A549 (cell line): ENCODE results near the gene TEAD3. TPM values are rescaled to one million over a fixed set of nuclear protein-coding genes. Genes with fewer than 3 reads are reported as not detected.

Experiments
- ATAC-seq, 2 experiments: fragments of 200-7000 bp in 1 of 2; fragments of >200 bp in 1 of 2; cut with Nextera tagmentation in 1 of 2; cut with Tn5 transposase in 1 of 2; 3 replicates each; pipeline versions ENCODE4 v1.8.0 to v1.9.1; 2018 to 2020; ENCODE audit warnings: mild to moderate bottlenecking in 1 of 2, moderate library complexity in 1 of 2
- CTCF ChIA-PET: fragments of 300-600 bp; sonication (Branson Sonifier 250); formaldehyde crosslinking; extraction: SDS; loops from one replicate; lab custom pipeline; 2021; ENCODE audit warnings: antibody characterized with exemption, inconsistent platforms; lab: Yijun Ruan, JAX
- POLR2A ChIA-PET: fragments of 350-600 bp; formaldehyde crosslinking; extraction: SDS; loops from one replicate; lab custom pipeline; 2021; ENCODE audit warnings: antibody characterized with exemption, inconsistent platforms; lab: Yijun Ruan, JAX
- DNase-seq, 2 experiments: peaks; one replicate each; pipeline versions ENCODE4 v3.0.0 to v3.0.0-alpha.2; 2011 to 2016; ENCODE audit warnings: low read depth in 1 of 2, low spot score in 1 of 2
- FAIRE-seq: peaks from 2 replicates; lab custom pipeline; 2011; peaks lifted over from hg19 to GRCh38; lab: Jason Lieb, UNC
- H3K27ac ChIP-seq, 2 experiments: fragments of >200 bp; sonication (Bioruptor Twin); formaldehyde crosslinking; 3 replicates each; pipeline ENCODE4 v1.5.1; 2016 to 2017
- H3K4me1 ChIP-seq: fragments of >200 bp; sonication (Bioruptor Twin); formaldehyde crosslinking; 3 replicates; pipeline ENCODE4 v1.6.1; 2016
- H3K4me2 ChIP-seq: fragments of >200 bp; sonication (Bioruptor Twin); formaldehyde crosslinking; 3 replicates; pipeline ENCODE4 v1.6.1; 2016
- H3K4me3 ChIP-seq: fragments of >200 bp; sonication (Bioruptor Twin); formaldehyde crosslinking; 3 replicates; pipeline ENCODE4 v1.5.1; 2016
- H3K9me3 ChIP-seq: fragments of >200 bp; sonication (Bioruptor Twin); formaldehyde crosslinking; 3 replicates; pipeline ENCODE4 v1.6.1; 2016
- CHD2 ChIP-seq: fragments of 150-350 bp; IDR thresholded peaks from 2 replicates; pipeline ENCODE4 v1.6.1; 2014; ENCODE audit warnings: low read length; ENCODE audit not compliant: partially characterized antibody
- EP300 ChIP-seq, 2 experiments: fragments of >200 bp; sonication (Bioruptor Twin); formaldehyde crosslinking; IDR thresholded peaks; 2 replicates in 1 of 2; 3 replicates in 1 of 2; pipeline ENCODE4 v1.6.1; 2016 to 2017
- ESRRA ChIP-seq: fragments of 150-350 bp; IDR thresholded peaks from 2 replicates; pipeline ENCODE4 v1.6.1; 2014; ENCODE audit warnings: mild to moderate bottlenecking, low read length, borderline replicate concordance
- FOSL2 ChIP-seq, 2 experiments: fragments of 450-650 bp in 1 of 2; fragments of >200 bp in 1 of 2; sonication (Bioruptor Twin) in 1 of 2; formaldehyde crosslinking; IDR thresholded peaks; 2 replicates each; pipeline versions ENCODE4 v1.5.0 to v1.6.1; 2016 to 2020; ENCODE audit warnings: mild to moderate bottlenecking in 1 of 2, moderate library complexity in 1 of 2
- GATA3 ChIP-seq: IDR thresholded peaks from 2 replicates; pipeline ENCODE4 v1.6.1; 2012; ENCODE audit warnings: borderline replicate concordance
- JUN ChIP-seq, 2 experiments: fragments of >200 bp; sonication (Bioruptor Twin); formaldehyde crosslinking; IDR thresholded peaks; 2 replicates in 1 of 2; 3 replicates in 1 of 2; pipeline ENCODE4 v1.6.1; 2016 to 2017
- JUNB ChIP-seq: fragments of >200 bp; sonication (Bioruptor Twin); formaldehyde crosslinking; IDR thresholded peaks from 2 replicates; pipeline ENCODE4 v1.6.1; 2016
- MAFK ChIP-seq: fragments of 450-650 bp; IDR thresholded peaks from 2 replicates; pipeline ENCODE4 v1.6.1; 2014; ENCODE audit not compliant: partially characterized antibody
- MYC ChIP-seq: IDR thresholded peaks from 2 replicates; pipeline ENCODE4 v1.6.1; 2012; ENCODE audit warnings: mild to moderate bottlenecking, inconsistent platforms, low read length, improper control_type of control experiment, borderline replicate concordance
- NFE2L2 ChIP-seq: fragments of 150-350 bp; conservative IDR thresholded peaks from 2 replicates; pipeline ENCODE4 v1.6.1; 2014; ENCODE audit warnings: low read length
- NPAS2 ChIP-seq: fragments of 250-450 bp; sonication (Bioruptor Pico); IDR thresholded peaks from 2 replicates; pipeline ENCODE4 v1.8.0; 2022; ENCODE audit warnings: mild to moderate bottlenecking, moderate library complexity, borderline replicate concordance
- RAD21 ChIP-seq, 2 experiments: fragments of >200 bp in 1 of 2; sonication (Bioruptor Twin) in 1 of 2; formaldehyde crosslinking in 1 of 2; IDR thresholded peaks in 1 of 2; conservative IDR thresholded peaks in 1 of 2; 2 replicates in 1 of 2; 3 replicates in 1 of 2; pipeline ENCODE4 v1.6.1; 2012 to 2018; ENCODE audit warnings: inconsistent platforms in 1 of 2
- RCOR1 ChIP-seq: fragments of 150-350 bp; IDR thresholded peaks from 2 replicates; pipeline ENCODE4 v1.6.1; 2014; ENCODE audit warnings: antibody characterized with exemption, low read length, low read depth
- RNF2 ChIP-seq: fragments of 200-600 bp; sonication (generic); IDR thresholded peaks from 2 replicates; pipeline ENCODE4 v1.6.1; 2016; ENCODE audit warnings: low read depth, mild to moderate bottlenecking, antibody characterized with exemption, moderate library complexity, borderline replicate concordance
- ZNF302 ChIP-seq: fragments of 250-450 bp; sonication (Bioruptor Pico); IDR thresholded peaks from 2 replicates; pipeline ENCODE4 v1.9.0; 2021; ENCODE audit warnings: inconsistent platforms, mild to moderate bottlenecking, moderate library complexity
- WGBS: methylation state at CpG from one replicate; pipeline ENCODE4 v1.1.6; 2017; ENCODE audit errors: missing lambda C conversion rate; 5-methylcytosine and 5-hydroxymethylcytosine counted together
- polyA plus RNA-seq, 4 experiments: library from polyadenylated mRNA; depleted of rRNA in 3 of 4; stranded (reverse); fragments of >200 nt; fragmentation: RNase III in 1 of 4; extraction: RNeasy Plus Mini Kit Qiagen cat#74134 plus additional on column Dnase treatment in 1 of 4; gene quantifications; 2 replicates in 3 of 4; 3 replicates in 1 of 4; pipeline ENCODE4 v1.2.3, GENCODE V29; 2011 to 2017
- TF ChIP-seq, protein P1 (sequence below): fragments of 250-450 bp; sonication (Bioruptor Pico); IDR thresholded peaks from 2 replicates; pipeline ENCODE4 v1.5.0; 2021; ENCODE audit warnings: mild to moderate bottlenecking, moderate library complexity, borderline replicate concordance
- TF ChIP-seq, protein P2 (sequence below): fragments of 200-600 bp; sonication (generic); IDR thresholded peaks from 2 replicates; pipeline ENCODE4 v1.6.1; 2016; ENCODE audit warnings: antibody characterized with exemption, mild to moderate bottlenecking, moderate library complexity
- TF ChIP-seq, protein P3 (sequence below): fragments of 250-450 bp; sonication (Bioruptor Pico); IDR thresholded peaks from 2 replicates; pipeline ENCODE4 v1.5.0; 2020; ENCODE audit warnings: low read depth, mild to moderate bottlenecking, moderate library complexity
- TF ChIP-seq, protein P4 (sequence below): IDR thresholded peaks from 2 replicates; pipeline ENCODE4 v1.6.1; 2012; ENCODE audit warnings: low read depth, borderline replicate concordance

TEAD3 gene
- polyA plus RNA-seq, 2 of the 4 experiments (the other 2 are of a cell fraction) = 2.1 to 4.2 TPM

DNA sequence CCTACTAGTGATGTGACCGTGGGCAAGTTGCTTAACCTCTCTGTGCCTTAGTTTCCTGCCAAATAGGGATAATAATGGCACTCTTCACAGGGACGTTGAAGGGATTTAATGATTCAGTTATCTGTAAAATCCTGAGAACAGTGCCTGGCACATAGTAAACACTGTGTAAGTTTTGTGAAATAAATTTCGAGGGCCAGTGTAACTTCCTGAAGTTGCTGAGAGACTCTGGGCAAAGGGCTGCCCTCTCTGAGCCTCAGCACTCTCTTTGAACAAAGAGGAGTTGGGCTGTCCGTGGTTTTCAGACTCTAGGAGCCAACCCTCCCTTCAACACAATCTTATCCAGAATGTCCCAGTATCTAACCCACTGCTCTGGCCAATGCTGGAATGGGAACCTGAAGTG, 2.5 kb upstream of the TEAD3 start (continued):
- TF ChIP-seq NFE2L2 = no peak

DNA sequence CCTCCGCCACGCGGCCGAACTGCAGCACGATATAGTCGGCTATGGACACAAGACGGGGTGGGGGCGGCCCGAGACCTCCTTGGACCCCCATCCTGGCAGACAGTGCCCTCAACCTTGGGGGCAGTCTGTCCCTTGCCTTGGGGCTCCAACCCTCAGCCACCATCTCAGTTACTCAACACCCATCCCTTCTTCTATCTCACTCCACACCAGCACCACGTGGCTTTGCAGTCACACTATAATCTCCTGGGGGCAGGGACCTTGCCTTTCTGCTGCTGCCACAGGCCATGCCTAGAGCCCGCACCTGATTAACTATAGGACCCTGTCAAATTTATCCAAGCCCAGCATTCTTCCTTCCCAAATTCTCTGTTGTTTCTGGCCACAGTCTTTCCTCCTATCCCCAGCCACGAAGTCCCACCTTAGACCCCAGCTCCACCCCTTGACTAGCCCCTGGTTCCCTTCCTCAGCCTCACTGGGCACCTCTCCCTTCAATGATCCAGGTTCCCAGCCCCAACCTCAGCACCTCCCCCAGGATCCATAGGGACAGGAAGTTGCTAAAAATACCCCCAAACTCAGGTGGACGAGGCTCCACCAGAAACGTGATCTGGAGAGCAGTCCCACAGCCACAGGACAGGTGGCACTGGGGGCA, 1.7 kb upstream of the TEAD3 start:
- peak overlapping the region; percentile 86 for H3K4me2 ChIP-seq
- DNase-seq (no peak), ATAC-seq (no peak), FAIRE-seq (no peak)
- POLR2A ChIA-PET = no interaction called here
- H3K27ac ChIP-seq = peak overlapping the region in 1 of 2 experiments; percentile 95; a peak in 2 of 6 replicates
- no peaks in the 10 kb centered on the region for H3K9me3 ChIP-seq
- CTCF ChIA-PET = no interaction called here
- 72% methylated on average over 9 of the region's 14 CpGs for WGBS
- H3K4me3 ChIP-seq = no peak overlapping the region; the same call in 2 of the 3 replicates
- peaks cover 11% of the 10 kb centered on the region; the same call in 1 of the 3 replicates for H3K4me1 ChIP-seq
- TF ChIP-seq FOSL2 (IDR thresholded peaks at IDR 0.05) = no peak
- no peak for TF ChIP-seq FOSL2 (CRISPR knock-in tag; IDR thresholded peaks at IDR 0.05)
- TF ChIP-seq, protein P1, sequence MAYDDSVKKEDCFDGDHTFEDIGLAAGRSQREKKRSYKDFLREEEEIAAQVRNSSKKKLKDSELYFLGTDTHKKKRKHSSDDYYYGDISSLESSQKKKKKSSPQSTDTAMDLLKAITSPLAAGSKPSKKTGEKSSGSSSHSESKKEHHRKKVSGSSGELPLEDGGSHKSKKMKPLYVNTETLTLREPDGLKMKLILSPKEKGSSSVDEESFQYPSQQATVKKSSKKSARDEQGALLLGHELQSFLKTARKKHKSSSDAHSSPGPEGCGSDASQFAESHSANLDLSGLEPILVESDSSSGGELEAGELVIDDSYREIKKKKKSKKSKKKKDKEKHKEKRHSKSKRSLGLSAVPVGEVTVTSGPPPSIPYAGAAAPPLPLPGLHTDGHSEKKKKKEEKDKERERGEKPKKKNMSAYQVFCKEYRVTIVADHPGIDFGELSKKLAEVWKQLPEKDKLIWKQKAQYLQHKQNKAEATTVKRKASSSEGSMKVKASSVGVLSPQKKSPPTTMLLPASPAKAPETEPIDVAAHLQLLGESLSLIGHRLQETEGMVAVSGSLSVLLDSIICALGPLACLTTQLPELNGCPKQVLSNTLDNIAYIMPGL (CRISPR knock-in tag) = no peak
- TF ChIP-seq, protein P2, sequence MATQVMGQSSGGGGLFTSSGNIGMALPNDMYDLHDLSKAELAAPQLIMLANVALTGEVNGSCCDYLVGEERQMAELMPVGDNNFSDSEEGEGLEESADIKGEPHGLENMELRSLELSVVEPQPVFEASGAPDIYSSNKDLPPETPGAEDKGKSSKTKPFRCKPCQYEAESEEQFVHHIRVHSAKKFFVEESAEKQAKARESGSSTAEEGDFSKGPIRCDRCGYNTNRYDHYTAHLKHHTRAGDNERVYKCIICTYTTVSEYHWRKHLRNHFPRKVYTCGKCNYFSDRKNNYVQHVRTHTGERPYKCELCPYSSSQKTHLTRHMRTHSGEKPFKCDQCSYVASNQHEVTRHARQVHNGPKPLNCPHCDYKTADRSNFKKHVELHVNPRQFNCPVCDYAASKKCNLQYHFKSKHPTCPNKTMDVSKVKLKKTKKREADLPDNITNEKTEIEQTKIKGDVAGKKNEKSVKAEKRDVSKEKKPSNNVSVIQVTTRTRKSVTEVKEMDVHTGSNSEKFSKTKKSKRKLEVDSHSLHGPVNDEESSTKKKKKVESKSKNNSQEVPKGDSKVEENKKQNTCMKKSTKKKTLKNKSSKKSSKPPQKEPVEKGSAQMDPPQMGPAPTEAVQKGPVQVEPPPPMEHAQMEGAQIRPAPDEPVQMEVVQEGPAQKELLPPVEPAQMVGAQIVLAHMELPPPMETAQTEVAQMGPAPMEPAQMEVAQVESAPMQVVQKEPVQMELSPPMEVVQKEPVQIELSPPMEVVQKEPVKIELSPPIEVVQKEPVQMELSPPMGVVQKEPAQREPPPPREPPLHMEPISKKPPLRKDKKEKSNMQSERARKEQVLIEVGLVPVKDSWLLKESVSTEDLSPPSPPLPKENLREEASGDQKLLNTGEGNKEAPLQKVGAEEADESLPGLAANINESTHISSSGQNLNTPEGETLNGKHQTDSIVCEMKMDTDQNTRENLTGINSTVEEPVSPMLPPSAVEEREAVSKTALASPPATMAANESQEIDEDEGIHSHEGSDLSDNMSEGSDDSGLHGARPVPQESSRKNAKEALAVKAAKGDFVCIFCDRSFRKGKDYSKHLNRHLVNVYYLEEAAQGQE = no peak
- no peak for TF ChIP-seq JUNB
- TF ChIP-seq MYC = no peak
- TF ChIP-seq, protein P3, sequence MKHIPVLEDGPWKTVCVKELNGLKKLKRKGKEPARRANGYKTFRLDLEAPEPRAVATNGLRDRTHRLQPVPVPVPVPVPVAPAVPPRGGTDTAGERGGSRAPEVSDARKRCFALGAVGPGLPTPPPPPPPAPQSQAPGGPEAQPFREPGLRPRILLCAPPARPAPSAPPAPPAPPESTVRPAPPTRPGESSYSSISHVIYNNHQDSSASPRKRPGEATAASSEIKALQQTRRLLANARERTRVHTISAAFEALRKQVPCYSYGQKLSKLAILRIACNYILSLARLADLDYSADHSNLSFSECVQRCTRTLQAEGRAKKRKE (CRISPR knock-in tag) = no peak
- TF ChIP-seq, protein P4, sequence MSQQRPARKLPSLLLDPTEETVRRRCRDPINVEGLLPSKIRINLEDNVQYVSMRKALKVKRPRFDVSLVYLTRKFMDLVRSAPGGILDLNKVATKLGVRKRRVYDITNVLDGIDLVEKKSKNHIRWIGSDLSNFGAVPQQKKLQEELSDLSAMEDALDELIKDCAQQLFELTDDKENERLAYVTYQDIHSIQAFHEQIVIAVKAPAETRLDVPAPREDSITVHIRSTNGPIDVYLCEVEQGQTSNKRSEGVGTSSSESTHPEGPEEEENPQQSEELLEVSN = no peak
- no peak for TF ChIP-seq RCOR1
- TF ChIP-seq ZNF302 = no peak
- TF ChIP-seq EP300 (IDR thresholded peaks at IDR 0.05) = no peak
- no peak for TF ChIP-seq MAFK
- no peak for TF ChIP-seq NPAS2
- no peak for TF ChIP-seq JUN (IDR thresholded peaks at IDR 0.05)
- no peak for TF ChIP-seq CHD2
- no peak for TF ChIP-seq ESRRA
- no peak for TF ChIP-seq RNF2
- no peak for TF ChIP-seq GATA3
- TF ChIP-seq RAD21 (conservative IDR thresholded peaks at IDR 0.05 in 1 of 2, IDR thresholded peaks at IDR 0.05 in 1 of 2) = no peak
